GM18867 (cell line): ENCODE measurements around the gene FAM76B.
A peak's percentile ranks its signal among the peaks of the same experiment; 100 is the strongest.
"Not testable (repeated sequence)": the region's sequence is repeated elsewhere in the genome, so short reads cannot be mapped to it uniquely, and the experiment has no call there.

ENCODE experiments used
- ATAC-seq: cut with Tn5 transposase; IDR thresholded peaks from one replicate; pipeline ENCODE4 v1.9.1; 2021; ENCODE audit warnings: mild to moderate bottlenecking, moderate library complexity; ENCODE audit not compliant: unreplicated experiment

Gene FAM76B

GRCh38 chr11:95789506-95790122 lies at the start of gene FAM76B:
Gene FAM76B (minus strand): TSS chr11:95789782. CDS start chr11:95789478, 304 bp downstream.
- ATAC-seq, result peak; percentile 72

- peak; percentile 95 for ATAC-seq
These were observed 46.3 kb upstream of the FAM76B start for GRCh38 chr11:95835768-95836488.

GRCh38 chr11:95835351-95835750 lies 45.8 kb upstream of the FAM76B start:
- ATAC-seq, result no peak

GRCh38 chr11:95833378-95833777 lies 43.8 kb upstream of the FAM76B start:
- no peak for ATAC-seq

- no peak for ATAC-seq
These were observed 43.2 kb upstream of the FAM76B start for GRCh38 chr11:95832763-95833162.

DNA sequence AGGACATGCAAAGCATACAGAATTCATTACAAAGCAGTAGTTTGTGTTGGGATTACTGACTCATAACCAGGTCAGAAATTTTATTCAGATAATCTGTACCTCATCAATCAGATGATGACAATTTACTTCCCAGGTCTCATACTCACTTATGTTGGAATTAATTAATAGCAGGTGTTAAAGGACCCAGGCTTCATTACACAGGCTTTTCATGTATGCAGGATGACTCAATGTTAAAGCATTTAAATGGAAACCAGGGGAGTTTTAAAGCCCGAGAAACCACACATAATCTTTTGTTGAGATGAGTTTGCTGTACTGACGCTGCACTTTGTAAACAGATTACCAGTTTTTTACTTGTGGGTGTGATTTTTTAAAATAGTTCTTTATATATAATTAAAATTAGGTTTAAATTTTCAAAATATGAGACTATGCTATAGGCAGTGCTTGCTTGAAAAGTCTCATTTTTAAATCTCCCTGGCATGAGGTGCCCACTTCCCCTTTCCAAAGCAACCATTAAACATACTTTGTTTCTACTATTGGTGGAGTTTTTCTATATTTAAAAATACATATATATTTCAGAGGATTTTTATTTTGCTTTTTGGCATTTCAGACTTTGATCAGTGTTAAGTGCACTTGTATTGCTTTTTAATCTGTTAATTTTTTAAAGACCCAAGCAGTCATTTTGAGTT lies 41.8 kb upstream of the FAM76B start:
- no peak for ATAC-seq

- no peak for ATAC-seq
These were observed 40.1 kb upstream of the FAM76B start for GRCh38 chr11:95829580-95830259.

GRCh38 chr11:95827696-95828095 lies 38.1 kb upstream of the FAM76B start:
- no peak for ATAC-seq

GRCh38 chr11:95821640-95822039 lies 32.1 kb upstream of the FAM76B start:
- ATAC-seq, result no peak

GRCh38 chr11:95816037-95816436 lies 26.5 kb upstream of the FAM76B start:
- ATAC-seq, result no peak

- not testable (repeated sequence) for ATAC-seq
These were observed 21.5 kb upstream of the FAM76B start for GRCh38 chr11:95811052-95811451.

DNA sequence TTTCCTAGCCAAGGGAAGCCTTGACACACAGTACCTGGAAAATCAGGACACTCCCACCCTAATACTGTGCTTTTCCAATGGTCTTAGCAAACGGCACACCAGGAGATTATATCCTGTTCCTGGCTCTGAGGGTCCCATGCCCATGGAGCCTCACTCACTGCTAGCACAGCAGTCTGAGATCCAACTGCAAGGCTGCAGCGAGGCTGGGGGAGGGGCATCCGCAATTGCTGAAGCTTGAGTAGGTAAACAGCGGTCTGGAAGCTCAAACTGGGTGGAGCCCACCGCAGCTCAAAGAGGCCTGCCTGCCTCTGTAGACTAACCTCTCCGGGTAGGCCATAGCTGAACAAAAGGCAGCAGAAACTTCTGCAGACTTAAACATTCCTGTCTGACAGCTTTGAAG lies 16.9 kb upstream of the FAM76B start:
- ATAC-seq, result not testable (repeated sequence)

- ATAC-seq, result no peak
These were observed 16.3 kb upstream of the FAM76B start for GRCh38 chr11:95805869-95806268.

DNA sequence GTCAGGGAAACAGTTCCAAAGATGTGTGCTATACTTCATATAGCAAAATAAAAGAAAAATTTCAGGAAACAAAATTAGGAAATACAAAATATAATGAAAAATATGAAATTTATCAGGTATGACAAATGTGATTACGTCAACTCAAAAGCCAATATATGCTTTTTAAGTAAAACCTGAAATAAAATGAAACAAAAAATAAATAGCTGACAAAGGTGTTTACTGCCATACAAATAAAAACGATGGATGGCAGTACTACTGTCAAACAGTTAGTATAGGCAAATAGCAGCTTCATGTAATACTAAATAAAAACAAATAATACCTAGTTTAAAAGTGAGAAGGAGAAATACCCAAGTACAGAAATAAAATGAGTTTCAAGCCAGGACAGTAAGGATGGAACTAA lies 14.4 kb upstream of the FAM76B start:
- no peak for ATAC-seq

- ATAC-seq, result no peak
These were observed 13.2 kb upstream of the FAM76B start for GRCh38 chr11:95802806-95803205.

DNA sequence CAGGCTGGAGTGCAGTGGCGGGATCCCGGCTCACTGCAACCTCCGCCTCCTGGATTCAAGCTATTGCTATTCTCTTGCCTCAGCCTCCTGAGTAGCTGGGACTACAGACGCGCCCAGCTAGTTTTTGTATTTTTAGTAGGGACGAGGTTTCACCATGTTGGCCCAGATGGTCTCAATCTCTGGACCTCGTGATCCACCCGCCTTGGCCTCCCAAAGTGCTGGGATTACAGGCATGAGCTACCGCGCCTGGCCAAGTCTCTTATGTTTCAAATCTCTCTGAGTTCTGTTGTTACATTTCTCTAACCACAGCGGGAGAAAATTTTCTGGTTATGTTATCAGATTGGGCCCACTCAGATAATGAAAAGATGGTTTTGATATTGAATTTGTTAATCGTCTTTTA lies 10.9 kb upstream of the FAM76B start:
- no peak for ATAC-seq

DNA sequence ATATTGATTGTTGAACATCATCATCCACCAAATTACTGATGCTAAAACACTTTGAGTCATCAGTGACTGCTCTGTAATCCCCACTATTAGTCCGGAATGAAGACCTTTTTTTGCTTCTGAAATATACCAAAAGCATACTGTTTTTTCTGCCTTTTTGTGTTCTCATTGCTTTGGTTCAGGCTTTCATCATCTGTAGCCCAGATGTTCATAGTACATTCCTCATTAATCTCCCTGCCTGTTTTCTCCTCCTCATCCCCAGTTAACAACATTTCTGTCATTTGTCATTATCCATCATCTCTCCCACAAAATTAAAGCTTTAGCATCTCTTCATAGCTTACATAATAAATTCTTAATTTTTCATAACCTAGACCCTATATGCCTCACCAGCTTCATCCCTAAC lies 10.0 kb upstream of the FAM76B start:
- no peak for ATAC-seq

GRCh38 chr11:95796501-95796900 lies 6.9 kb upstream of the FAM76B start:
- no peak for ATAC-seq

- no peak for ATAC-seq
These were observed 6.2 kb upstream of the FAM76B start for GRCh38 chr11:95795627-95796295.

- no peak for ATAC-seq
These were observed 4.5 kb upstream of the FAM76B start for GRCh38 chr11:95794086-95794485.

DNA sequence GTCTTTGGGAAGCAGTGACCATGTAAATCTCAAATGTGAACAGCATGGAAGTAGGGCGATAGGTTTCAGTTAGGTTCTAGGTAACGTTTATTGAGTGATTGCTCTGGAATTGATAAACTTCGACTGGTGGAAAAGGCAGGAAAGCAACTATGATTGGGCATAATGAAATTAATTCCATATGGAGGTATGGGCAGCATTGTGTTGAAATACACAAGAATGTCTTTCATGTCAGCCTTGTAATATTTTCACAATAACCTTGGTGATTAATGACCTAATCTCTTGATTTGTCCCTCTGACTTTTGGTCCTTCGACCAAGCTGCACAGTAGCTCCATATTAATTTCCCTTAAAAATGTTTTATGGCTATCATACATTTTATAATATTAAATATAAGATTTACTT lies 3.5 kb upstream of the FAM76B start:
- ATAC-seq, result no peak
